ENCODE results near the gene C1QTNF1.

DNA sequence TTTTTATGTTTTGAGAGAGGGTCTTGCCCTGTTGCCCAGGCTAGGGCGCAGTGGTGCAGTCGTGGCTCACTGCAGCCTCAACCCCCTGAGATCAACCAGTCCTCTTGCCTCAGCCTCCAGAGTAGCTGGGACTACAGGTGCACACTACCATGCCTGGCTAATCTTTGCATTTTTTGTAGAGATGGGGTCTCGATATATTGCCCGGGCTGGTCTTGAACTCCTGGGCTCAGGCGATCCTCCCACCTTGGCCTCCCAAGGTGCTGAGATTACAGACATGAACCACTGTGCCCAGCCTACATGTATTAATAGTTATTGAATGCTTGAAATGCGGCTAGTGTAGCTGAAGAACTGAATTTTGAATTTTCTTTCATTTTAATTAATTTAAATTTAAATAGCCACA, 12.2 kb downstream of the C1QTNF1 start:
- TF ChIP-seq POLR2AphosphoS5 (IDR thresholded peaks at IDR 0.05; ENCODE audit: low read depth, low read length) = no peak
- no peak for TF ChIP-seq NRF1 (IDR thresholded peaks at IDR 0.05; ENCODE audit: low read depth, low read length)
- TF ChIP-seq, protein P1, sequence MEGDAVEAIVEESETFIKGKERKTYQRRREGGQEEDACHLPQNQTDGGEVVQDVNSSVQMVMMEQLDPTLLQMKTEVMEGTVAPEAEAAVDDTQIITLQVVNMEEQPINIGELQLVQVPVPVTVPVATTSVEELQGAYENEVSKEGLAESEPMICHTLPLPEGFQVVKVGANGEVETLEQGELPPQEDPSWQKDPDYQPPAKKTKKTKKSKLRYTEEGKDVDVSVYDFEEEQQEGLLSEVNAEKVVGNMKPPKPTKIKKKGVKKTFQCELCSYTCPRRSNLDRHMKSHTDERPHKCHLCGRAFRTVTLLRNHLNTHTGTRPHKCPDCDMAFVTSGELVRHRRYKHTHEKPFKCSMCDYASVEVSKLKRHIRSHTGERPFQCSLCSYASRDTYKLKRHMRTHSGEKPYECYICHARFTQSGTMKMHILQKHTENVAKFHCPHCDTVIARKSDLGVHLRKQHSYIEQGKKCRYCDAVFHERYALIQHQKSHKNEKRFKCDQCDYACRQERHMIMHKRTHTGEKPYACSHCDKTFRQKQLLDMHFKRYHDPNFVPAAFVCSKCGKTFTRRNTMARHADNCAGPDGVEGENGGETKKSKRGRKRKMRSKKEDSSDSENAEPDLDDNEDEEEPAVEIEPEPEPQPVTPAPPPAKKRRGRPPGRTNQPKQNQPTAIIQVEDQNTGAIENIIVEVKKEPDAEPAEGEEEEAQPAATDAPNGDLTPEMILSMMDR (IDR thresholded peaks at IDR 0.05) = no peak
- no peak for TF ChIP-seq SMC3 (IDR thresholded peaks at IDR 0.05; ENCODE audit: low read depth, low read length)
- no peak for TF ChIP-seq SIN3A (IDR thresholded peaks at IDR 0.05; ENCODE audit: borderline replicate concordance, low read depth, low read length)
- no peak for TF ChIP-seq EZH2phosphoT487 (IDR thresholded peaks at IDR 0.05; ENCODE audit: borderline replicate concordance, low read depth)
- TF ChIP-seq, protein P2, sequence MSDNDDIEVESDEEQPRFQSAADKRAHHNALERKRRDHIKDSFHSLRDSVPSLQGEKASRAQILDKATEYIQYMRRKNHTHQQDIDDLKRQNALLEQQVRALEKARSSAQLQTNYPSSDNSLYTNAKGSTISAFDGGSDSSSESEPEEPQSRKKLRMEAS (IDR thresholded peaks at IDR 0.05; ENCODE audit: low read depth) = no peak
- no peak for TF ChIP-seq GATA2 (CRISPR knock-in tag; IDR thresholded peaks at IDR 0.05)
- TF ChIP-seq FOXM1 (IDR thresholded peaks at IDR 0.05; ENCODE audit: low read depth) = no peak
- no peak for TF ChIP-seq TAF1 (IDR thresholded peaks at IDR 0.05; ENCODE audit: borderline replicate concordance, low read depth, low read length)
- TF ChIP-seq, protein P3, sequence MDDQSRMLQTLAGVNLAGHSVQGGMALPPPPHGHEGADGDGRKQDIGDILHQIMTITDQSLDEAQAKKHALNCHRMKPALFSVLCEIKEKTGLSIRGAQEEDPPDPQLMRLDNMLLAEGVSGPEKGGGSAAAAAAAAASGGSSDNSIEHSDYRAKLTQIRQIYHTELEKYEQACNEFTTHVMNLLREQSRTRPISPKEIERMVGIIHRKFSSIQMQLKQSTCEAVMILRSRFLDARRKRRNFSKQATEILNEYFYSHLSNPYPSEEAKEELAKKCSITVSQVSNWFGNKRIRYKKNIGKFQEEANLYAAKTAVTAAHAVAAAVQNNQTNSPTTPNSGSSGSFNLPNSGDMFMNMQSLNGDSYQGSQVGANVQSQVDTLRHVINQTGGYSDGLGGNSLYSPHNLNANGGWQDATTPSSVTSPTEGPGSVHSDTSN (IDR thresholded peaks at IDR 0.05) = no peak
- TF ChIP-seq, protein P4, sequence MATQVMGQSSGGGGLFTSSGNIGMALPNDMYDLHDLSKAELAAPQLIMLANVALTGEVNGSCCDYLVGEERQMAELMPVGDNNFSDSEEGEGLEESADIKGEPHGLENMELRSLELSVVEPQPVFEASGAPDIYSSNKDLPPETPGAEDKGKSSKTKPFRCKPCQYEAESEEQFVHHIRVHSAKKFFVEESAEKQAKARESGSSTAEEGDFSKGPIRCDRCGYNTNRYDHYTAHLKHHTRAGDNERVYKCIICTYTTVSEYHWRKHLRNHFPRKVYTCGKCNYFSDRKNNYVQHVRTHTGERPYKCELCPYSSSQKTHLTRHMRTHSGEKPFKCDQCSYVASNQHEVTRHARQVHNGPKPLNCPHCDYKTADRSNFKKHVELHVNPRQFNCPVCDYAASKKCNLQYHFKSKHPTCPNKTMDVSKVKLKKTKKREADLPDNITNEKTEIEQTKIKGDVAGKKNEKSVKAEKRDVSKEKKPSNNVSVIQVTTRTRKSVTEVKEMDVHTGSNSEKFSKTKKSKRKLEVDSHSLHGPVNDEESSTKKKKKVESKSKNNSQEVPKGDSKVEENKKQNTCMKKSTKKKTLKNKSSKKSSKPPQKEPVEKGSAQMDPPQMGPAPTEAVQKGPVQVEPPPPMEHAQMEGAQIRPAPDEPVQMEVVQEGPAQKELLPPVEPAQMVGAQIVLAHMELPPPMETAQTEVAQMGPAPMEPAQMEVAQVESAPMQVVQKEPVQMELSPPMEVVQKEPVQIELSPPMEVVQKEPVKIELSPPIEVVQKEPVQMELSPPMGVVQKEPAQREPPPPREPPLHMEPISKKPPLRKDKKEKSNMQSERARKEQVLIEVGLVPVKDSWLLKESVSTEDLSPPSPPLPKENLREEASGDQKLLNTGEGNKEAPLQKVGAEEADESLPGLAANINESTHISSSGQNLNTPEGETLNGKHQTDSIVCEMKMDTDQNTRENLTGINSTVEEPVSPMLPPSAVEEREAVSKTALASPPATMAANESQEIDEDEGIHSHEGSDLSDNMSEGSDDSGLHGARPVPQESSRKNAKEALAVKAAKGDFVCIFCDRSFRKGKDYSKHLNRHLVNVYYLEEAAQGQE (IDR thresholded peaks at IDR 0.05; ENCODE audit: low read depth, low read length) = no peak

All from SK-N-SH (cell line).